Left cardiac atrium (tissue), 4 donors: ENCODE data around the gene PPFIA1. TPM values are rescaled to one million over a fixed set of nuclear protein-coding genes. Genes with fewer than 3 reads are reported as not detected.
"Not testable (repeated sequence)": the region's sequence is repeated elsewhere in the genome, so short reads cannot be mapped to it uniquely, and the experiment has no call there.

ENCODE experiments used
- ATAC-seq, 2 donors: fragments of 200-7000 bp; cut with Tn5 transposase; one replicate each; pipeline ENCODE4 v1.9.1; 2020; ENCODE audit warnings: mild to moderate bottlenecking in 2 of 2, moderate library complexity in 2 of 2
- DNase-seq: peaks from one replicate; pipeline ENCODE4 v3.0.0-alpha.2; 2020
- intact Hi-C, 2 donors: fragments of 100-400 bp; cut with DNase I; formaldehyde crosslinking; loops; one replicate each; pipeline versions ENCODE4 v1.14.1 to v1.15.1; 2022 to 2023
- total RNA-seq, 2 donors: library from RNA; stranded (reverse); fragmentation: NEBNext Ultra II Directional; extraction: Animal tissue kit (Norgen Biotek cat#: 25700); gene quantifications; one replicate each; pipeline ENCODE4 v1.2.1, GENCODE V29; 2021
- donor health status: DM: no; HTN: yes; CAD: no.
- donor health status: DM: no; HTN: yes; CAD: no; lungs with severe emphysema.
- donor health status: DM: yes; HTN: yes; CAD: no.
- donor health status: Dilated cardiomyopathy.

The PPFIA1 gene
- total RNA-seq, 2 donors from 2014 or later = 32.0 to 39.8 TPM

DNA sequence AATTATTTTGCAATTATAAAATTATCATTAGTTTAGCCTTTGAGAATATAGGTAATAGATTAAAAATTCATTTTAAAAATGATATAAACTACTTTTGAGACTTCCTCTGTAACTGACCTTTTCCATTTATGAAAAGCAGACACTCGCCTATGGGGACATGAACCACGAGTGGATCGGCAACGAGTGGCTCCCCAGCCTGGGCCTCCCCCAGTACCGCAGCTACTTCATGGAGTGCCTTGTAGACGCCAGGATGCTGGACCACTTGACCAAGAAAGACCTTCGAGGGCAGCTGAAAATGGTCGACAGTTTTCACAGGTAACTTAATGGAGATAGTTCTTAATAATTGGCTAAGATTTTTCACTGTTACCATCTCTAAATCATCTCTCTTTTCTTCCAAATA, 101.6 kb downstream of the PPFIA1 start:
- DNase-seq (no peak), ATAC-seq (no peak)
- intact Hi-C loops = loop anchor here in 1 of 2 donors (10.0 kb wide), 1 partner anchor 97 kb away; the partner anchor contains the start of gene PPFIA1

GRCh38 chr11:70376621-70377020, 106.1 kb downstream of the PPFIA1 start:
- ATAC-seq (no peak), DNase-seq (no peak)
- intact Hi-C loops = loop anchor here in 1 of 2 donors (10.0 kb wide), 1 partner anchor 102 kb away; the partner anchor contains the start of gene PPFIA1

DNA sequence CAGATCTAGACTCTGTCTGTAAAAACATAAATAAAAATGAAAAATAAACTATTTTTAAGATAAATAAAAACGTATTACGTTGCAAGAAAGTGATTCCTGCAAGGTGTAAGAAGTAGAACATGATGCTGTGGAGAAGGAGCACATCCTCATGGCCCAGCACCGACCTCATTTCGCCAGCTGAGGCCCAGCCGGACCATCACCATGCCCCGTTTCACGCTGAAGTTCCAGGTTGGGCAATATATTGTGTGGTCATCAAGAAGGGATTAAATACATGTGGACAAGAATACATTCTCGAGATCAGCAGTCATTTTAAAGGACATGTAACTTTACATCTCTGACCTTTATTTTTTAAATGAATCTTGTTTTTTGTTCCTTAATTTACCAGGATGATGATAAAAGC, 107.2 kb downstream of the PPFIA1 start:
- intact Hi-C loops = loop anchor here in 1 of 2 donors (10.0 kb wide), 1 partner anchor 103 kb away; the partner anchor contains the start of gene PPFIA1
- DNase-seq = no peak
- no peak for ATAC-seq

- ATAC-seq = no peak
- intact Hi-C loops = loop anchor here in 1 of 2 donors (10.0 kb wide), 1 partner anchor 104 kb away; the partner anchor contains the start of gene PPFIA1
Measured at GRCh38 chr11:70378506-70379134, 108.1 kb downstream of the PPFIA1 start.

GRCh38 chr11:70381350-70381749, 110.9 kb downstream of the PPFIA1 start:
- intact Hi-C loops = no loop called here
- DNase-seq (no peak), ATAC-seq (no peak)

More at GRCh38 chr11:70378506-70379134, 108.1 kb downstream of the PPFIA1 start:
- DNase-seq = no peak

DNA sequence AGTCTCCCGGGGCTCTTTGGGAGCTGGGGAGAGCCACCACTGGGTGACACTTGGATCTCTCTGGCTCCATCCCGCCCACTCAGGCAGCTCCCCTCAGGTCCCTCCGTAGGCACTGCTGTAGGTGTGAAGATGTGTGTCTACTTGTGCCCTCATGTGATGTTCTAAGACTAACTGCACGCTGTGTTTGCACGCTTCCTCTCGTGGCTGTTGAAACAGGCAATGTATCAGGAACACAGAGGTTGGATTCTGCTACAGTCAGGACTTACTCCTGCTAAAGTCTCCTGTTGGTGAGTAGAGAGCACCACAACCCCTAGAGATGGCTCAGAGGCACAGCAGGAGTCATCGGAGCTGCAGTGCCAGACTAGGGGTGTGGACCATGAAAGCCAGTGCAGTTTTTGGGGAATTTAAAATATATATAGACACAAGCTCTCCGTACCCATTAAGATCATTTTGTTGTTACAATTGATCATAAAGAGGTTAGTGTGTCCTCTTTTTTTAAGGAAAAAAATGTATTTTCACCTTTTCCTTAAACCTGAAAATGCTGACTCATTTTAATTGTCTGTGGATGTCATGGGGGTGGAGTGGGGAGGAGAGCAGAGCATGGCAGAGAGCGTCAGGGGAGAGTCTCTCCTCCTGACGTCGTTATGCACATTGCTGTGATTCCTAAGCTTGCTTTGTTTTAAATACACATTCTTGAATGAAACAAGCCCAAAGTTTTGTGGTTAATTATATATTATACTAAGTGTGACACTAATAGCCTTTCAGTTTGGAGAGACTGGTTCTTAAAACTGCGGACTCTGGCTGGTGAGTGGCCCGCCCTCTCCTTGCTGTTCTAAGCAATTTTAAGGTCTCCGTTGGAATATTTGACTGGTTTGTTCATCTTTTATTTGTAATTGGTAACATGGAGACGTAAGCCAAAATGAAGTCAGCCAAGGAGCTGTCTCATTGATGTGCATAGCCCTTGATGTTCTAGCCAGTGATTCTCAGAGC, 111.7 kb downstream of the PPFIA1 start:
- ATAC-seq = peak in 1 of 2 donors; percentile 62
- DNase-seq = no peak
- intact Hi-C loops = no loop called here

GRCh38 chr11:70383664-70384565, 113.4 kb downstream of the PPFIA1 start:
- ATAC-seq = no peak
- DNase-seq = no peak
- intact Hi-C loops = no loop called here

DNA sequence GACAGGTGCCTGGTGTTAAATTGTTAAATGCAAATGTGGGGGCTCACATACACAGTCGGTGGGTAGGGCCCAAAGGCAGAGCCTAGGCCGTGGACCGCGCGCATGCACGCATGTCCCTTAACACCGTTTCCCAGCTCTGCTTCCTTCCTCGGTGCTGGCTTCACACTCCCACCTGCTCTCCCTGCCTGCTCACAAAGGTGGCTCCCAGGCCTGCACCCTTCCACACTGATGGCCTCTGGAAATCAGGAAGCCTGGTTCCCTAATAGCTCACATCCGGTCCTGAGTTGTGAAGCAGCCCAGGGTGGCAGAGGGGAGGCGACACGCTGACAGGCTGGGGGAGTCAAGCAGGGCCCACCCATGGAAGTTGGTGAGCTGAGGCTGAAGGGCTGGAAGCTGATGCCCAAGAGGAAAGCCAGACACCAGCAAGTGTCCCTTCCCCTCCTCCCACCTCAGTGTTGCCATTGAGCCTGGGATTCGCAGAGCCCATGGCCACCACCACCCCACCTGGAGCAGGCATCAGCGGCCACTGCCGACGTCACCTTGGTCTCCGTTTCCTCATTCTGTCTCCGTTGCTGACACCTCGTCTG, 114.2 kb downstream of the PPFIA1 start:
- ATAC-seq = no peak
- intact Hi-C loops = no loop called here
- DNase-seq = no peak

DNA sequence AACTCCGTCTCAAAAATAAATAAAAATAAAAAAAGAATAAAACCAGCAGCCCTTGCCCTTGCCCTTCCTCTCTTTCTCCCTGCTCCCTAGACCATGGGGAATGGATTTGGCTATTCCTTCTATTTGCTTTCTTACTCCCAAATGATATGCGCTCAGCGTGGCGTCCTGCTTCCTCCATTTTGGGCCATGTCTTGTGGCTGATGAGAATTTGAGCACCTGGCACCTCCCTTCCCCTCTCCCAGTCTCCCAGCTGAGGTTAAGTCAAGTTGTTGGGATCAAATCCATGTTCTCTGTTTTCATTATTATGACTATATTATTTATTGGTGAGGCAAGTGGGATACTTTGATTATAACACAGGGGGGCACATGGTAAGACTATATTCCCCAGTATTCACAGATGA, 117.1 kb downstream of the PPFIA1 start:
- ATAC-seq = no peak

GRCh38 chr11:70389201-70389600, 118.7 kb downstream of the PPFIA1 start:
- DNase-seq (no peak), ATAC-seq (no peak)

More for the DNA sequence above, 117.1 kb downstream of the PPFIA1 start:
- intact Hi-C loops = no loop called here
- DNase-seq = no peak

DNA sequence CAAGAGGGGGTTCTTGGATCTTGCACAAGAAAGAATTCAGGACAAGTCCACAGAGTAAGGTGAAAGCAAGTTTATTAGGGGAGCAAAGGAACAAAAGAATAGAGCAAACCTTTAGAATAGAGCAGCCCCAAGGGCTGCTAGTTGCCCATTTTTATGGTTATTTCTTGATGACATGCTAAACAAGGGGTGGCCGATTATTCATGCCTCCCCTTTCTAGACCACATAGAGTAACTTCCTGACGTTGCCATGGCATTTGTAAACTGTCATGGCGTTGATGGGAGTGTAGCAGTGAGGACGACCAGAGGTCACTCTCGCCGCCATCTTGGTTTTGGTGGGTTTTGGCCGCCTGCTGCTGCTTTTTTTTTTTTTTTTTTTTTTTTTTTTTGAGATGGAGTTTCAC, 120.4 kb downstream of the PPFIA1 start:
- ATAC-seq, intact Hi-C loops, DNase-seq: not testable (repeated sequence)

More at GRCh38 chr11:70389201-70389600, 118.7 kb downstream of the PPFIA1 start:
- intact Hi-C loops = no loop called here

GRCh38 chr11:70394211-70394950, 123.9 kb downstream of the PPFIA1 start:
- intact Hi-C loops = no loop called here
- ATAC-seq = no peak
- DNase-seq = no peak

DNA sequence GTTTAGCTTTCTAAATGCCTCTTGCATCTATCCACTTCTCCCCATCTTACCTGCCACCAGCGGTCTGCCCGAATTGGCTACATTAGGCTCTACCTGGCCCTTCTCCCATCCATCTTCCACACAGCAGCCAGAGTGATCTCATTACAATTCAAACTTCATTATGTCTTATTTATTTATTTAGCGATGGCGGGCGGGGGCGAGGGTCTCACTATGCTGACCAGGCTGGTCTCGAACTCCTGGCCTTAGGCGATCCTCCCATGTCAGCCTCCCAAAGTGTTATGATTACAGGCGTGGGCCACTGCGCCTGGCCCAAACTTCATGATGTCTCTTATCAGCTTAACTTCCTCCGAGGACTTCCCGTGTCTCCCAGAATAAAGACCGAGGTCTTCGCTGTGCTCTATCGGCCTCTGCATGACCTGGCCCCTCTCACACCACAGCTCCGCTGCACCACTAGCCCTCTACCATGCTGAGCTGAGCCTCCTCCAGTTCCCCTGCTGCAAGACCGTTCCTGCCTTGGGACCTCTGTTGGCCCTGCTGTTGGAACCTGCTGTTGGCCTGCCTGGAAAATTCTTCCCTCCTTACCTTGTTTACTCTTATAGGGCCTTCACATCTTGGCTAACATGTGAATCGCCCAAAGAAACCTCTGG, 127.0 kb downstream of the PPFIA1 start:
- intact Hi-C loops = no loop called here
- ATAC-seq (peak in 1 of 2 donors; percentile 2), DNase-seq (no peak)

GRCh38 chr11:70397983-70398833, 127.7 kb downstream of the PPFIA1 start, which contains the start of gene CTTN:
CTTN (plus strand) TSS chr11:70398529; CDS start chr11:70407298, 8,769 bp downstream.
- intact Hi-C loops = no loop called here
- peak; percentile 90 for DNase-seq
- ATAC-seq = peak; percentile 89 to 94

- no peak for DNase-seq
- peak in 1 of 2 donors; percentile 14 for ATAC-seq
- intact Hi-C loops = no loop called here
Measured at GRCh38 chr11:70398834-70399680, 128.6 kb downstream of the PPFIA1 start.
